Lower leg skin (tissue), 4 donors: ENCODE measurements around the gene COL1A2. TPM values are rescaled to one million over a fixed set of nuclear protein-coding genes. Genes with fewer than 3 reads are reported as not detected.

Experiments used
- DNase-seq, 2 donors: peaks; one replicate each; pipeline ENCODE4 v3.0.0-alpha.2; 2019; ENCODE audit warnings: low spot score in 2 of 2
- H3K4me3 ChIP-seq: fragments of 200-600 bp; sonication (generic); 2 replicates; pipeline ENCODE4 v1.5.1; 2017; ENCODE audit warnings: mild to moderate bottlenecking, low read depth; ENCODE audit not compliant: poor library complexity, severe bottlenecking
- POLR2A ChIP-seq, 2 donors: fragments of 450-650 bp; IDR thresholded peaks; one replicate each; pipeline ENCODE4 v1.6.1; 2016 to 2017; ENCODE audit warnings: antibody characterized with exemption in 2 of 2, mild to moderate bottlenecking in 1 of 2, moderate library complexity in 1 of 2
- WGBS, 2 donors: methylation state at CpG; one replicate each; pipeline ENCODE4 v1.1.5; 2018; 5-methylcytosine and 5-hydroxymethylcytosine counted together
- intact Hi-C: fragments of 100-400 bp; cut with DNase I; formaldehyde crosslinking; loops from one replicate; pipeline ENCODE4 v1.15.0; 2023; ENCODE audit warnings: low total_unique reads
- total RNA-seq, 4 donors: library from RNA; depleted of rRNA; stranded (reverse); fragments of >200 nt; gene quantifications; one replicate each; pipeline ENCODE4 v1.1.0, GENCODE V29; 2016
- TF ChIP-seq, protein P1 (sequence below), 3 donors: fragments of 450-650 bp; IDR thresholded peaks; one replicate each; pipeline ENCODE4 v1.5.1; 2016; ENCODE audit warnings: antibody characterized with exemption in 3 of 3, mild to moderate bottlenecking in 3 of 3, moderate library complexity in 2 of 3

The COL1A2 gene
- total RNA-seq, 4 donors from 2014 or later = 25.7 to 263 (median 33.6) TPM

GRCh38 chr7:94355454-94355853 is 39.2 kb upstream of the COL1A2 start:
- TF ChIP-seq POLR2A (IDR thresholded peaks at IDR 0.05) = no peak
- TF ChIP-seq, protein P1, sequence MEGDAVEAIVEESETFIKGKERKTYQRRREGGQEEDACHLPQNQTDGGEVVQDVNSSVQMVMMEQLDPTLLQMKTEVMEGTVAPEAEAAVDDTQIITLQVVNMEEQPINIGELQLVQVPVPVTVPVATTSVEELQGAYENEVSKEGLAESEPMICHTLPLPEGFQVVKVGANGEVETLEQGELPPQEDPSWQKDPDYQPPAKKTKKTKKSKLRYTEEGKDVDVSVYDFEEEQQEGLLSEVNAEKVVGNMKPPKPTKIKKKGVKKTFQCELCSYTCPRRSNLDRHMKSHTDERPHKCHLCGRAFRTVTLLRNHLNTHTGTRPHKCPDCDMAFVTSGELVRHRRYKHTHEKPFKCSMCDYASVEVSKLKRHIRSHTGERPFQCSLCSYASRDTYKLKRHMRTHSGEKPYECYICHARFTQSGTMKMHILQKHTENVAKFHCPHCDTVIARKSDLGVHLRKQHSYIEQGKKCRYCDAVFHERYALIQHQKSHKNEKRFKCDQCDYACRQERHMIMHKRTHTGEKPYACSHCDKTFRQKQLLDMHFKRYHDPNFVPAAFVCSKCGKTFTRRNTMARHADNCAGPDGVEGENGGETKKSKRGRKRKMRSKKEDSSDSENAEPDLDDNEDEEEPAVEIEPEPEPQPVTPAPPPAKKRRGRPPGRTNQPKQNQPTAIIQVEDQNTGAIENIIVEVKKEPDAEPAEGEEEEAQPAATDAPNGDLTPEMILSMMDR (IDR thresholded peaks at IDR 0.05) = no peak
- 31 to 32% methylated on average over 7 of the region's 7 CpGs for WGBS, 2 donors
- intact Hi-C loops = no loop called here
- DNase-seq = no peak
- no peak overlapping the region for H3K4me3 ChIP-seq

- WGBS, 2 donors = 90 to 91% methylated on average over 3 of the region's 3 CpGs
- intact Hi-C loops = no loop called here
- no peak overlapping the region for H3K4me3 ChIP-seq
- DNase-seq = no peak
- no peak for TF ChIP-seq POLR2A (IDR thresholded peaks at IDR 0.05)
- TF ChIP-seq, protein P1 (IDR thresholded peaks at IDR 0.05) = no peak
These were observed 37.6 kb upstream of the COL1A2 start for GRCh38 chr7:94357076-94357475.

GRCh38 chr7:94360926-94361325 is 33.8 kb upstream of the COL1A2 start:
- 37 to 40% methylated on average over 2 of the region's 2 CpGs for WGBS, 2 donors
- TF ChIP-seq POLR2A (IDR thresholded peaks at IDR 0.05) = no peak
- TF ChIP-seq, protein P1 (IDR thresholded peaks at IDR 0.05) = no peak
- DNase-seq = no peak
- H3K4me3 ChIP-seq = no peak overlapping the region
- intact Hi-C loops = no loop called here

GRCh38 chr7:94362276-94362675 is 32.4 kb upstream of the COL1A2 start:
- intact Hi-C loops = no loop called here
- TF ChIP-seq, protein P1 (IDR thresholded peaks at IDR 0.05) = no peak
- no peak for TF ChIP-seq POLR2A (IDR thresholded peaks at IDR 0.05)
- DNase-seq = no peak
- WGBS, 2 donors = 65 to 68% methylated on average over 1 of the region's 1 CpG
- no peak overlapping the region for H3K4me3 ChIP-seq

- 34 to 51% methylated on average over 5 of the region's 5 CpGs for WGBS, 2 donors
- TF ChIP-seq, protein P1 (IDR thresholded peaks at IDR 0.05) = no peak
- no peak for TF ChIP-seq POLR2A (IDR thresholded peaks at IDR 0.05)
- intact Hi-C loops = no loop called here
- no peak for DNase-seq
- H3K4me3 ChIP-seq = no peak overlapping the region
These were observed 29.9 kb upstream of the COL1A2 start for GRCh38 chr7:94364816-94365215.

DNA sequence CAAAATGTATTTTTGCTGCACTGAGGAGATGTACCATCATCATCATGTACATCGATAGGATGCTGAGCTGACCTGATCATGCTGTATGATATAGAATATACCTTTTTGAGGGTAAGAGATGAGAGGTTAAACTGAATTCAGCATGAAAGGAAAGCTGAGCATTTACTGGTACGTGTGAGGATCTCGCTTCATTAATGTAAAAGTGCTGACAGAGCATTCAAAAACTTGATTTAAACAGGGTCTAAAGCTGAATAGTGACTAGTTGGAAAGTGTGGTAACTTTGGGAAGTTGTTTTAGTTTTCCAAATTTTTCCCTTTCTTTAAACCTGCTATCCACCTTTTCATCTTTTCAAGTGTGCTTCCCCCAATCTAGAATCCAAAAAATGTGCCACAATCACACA is 28.5 kb upstream of the COL1A2 start:
- WGBS, 2 donors = 95 to 96% methylated on average over 3 of the region's 3 CpGs
- H3K4me3 ChIP-seq = no peak overlapping the region
- TF ChIP-seq, protein P1 (IDR thresholded peaks at IDR 0.05) = no peak
- no peak for TF ChIP-seq POLR2A (IDR thresholded peaks at IDR 0.05)
- no peak for DNase-seq
- intact Hi-C loops = no loop called here
